NAMALWA (cell line): ENCODE measurements around the gene ARHGAP26.

Experiments used
- DNase-seq: peaks from one replicate; pipeline ENCODE4 v3.0.0-alpha.2; 2015; ENCODE audit warnings: low spot score

ARHGAP26 gene, protein sequence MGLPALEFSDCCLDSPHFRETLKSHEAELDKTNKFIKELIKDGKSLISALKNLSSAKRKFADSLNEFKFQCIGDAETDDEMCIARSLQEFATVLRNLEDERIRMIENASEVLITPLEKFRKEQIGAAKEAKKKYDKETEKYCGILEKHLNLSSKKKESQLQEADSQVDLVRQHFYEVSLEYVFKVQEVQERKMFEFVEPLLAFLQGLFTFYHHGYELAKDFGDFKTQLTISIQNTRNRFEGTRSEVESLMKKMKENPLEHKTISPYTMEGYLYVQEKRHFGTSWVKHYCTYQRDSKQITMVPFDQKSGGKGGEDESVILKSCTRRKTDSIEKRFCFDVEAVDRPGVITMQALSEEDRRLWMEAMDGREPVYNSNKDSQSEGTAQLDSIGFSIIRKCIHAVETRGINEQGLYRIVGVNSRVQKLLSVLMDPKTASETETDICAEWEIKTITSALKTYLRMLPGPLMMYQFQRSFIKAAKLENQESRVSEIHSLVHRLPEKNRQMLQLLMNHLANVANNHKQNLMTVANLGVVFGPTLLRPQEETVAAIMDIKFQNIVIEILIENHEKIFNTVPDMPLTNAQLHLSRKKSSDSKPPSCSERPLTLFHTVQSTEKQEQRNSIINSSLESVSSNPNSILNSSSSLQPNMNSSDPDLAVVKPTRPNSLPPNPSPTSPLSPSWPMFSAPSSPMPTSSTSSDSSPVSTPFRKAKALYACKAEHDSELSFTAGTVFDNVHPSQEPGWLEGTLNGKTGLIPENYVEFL

DNA sequence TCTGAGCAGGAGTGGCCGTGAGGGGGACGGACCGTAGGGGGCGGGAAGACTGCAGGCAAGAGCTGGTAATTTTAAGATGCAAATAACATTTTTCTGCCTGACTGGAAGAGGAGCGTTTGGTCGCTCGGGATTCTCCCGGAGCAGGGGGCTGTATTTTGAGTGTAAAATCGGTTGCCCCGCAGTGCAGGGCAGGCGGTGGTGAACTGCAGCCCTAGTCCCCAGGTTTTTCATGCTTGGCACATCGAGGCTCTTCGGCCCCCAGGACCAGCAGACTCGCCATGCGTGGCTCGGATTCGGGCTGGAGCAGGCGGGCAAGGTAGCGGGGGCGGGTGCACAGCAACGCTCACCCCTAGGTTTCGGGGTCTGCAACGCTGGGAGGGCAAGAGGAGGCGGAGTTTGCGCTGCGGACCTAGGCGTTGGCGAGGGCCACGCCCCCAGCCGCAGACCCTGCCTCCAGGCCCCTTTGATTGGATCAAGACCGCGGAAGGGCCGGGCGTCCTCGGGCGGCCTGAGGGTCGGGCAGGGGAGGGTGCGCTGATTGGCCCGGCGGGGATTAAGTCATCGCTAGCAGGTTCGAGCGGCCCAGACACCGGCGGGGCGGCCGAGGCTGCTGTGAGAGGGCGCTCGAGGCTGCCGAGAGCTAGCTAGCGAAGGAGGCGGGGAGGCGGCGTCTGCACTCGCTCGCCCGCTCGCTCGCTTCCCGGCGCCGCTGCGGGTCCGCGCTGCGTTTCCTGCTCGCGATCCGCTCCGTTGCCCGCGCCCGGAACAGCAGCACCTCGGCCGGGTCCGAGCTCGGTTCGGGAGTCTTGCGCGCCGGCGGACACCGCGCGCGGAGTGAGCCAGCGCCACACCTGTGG lies at the start of gene ARHGAP26:
Gene ARHGAP26 (plus strand): TSS at position 585 of the 857 bp plus-strand sequence. CDS start 385 bp downstream, outside the sequence.
- DNase-seq = peak; percentile 97

DNA sequence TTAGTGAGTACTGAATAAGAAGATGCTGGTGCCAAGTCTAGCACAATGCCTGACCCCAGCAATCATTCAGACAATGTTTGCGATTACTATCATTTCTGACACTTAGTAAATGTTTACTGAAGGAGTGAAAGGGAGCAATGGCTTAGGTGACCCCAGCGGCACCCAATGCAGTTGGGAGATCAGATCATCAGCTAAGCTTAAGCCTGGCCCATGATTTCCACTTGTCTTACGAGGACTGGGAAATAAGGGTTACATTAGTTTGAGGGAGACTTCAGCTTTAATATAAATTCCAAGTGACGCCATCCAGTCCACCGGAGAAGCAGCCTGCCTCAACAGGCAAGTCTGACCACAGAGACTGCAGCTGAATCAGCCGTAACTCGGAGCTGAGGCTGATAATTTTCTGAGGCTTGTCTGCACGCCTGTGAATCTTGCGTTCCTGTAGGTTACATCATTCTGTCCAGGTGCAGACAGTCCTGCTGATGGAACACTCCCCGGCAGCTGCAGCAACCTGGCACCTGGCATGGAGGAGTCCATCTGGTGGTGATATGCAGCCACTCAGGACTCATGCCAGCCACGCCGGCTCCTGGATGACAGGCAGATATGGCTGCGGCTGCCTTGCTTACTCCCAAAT lies 49.4 kb upstream of the ARHGAP26 start:
- DNase-seq = peak; percentile 26

DNA sequence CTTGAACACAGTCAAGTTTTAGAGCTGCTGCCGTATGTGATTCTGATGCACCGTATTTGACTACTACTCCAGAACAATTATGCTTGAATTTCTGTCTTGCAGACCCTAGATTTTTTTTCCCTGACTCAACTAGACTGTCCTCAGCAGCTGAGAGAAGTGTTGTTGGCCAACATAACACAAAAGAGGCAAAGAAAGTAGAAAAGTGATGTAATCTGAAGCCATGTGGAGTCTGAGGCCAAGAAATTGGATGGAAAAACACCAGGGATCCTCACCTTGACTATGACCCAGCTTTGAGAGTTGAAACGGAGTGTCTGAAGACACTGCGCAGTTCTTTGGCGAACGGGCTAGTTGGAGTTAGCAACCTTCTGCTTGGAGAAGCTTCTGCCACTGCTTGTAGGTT lies 48.0 kb upstream of the ARHGAP26 start:
- no peak for DNase-seq

DNA sequence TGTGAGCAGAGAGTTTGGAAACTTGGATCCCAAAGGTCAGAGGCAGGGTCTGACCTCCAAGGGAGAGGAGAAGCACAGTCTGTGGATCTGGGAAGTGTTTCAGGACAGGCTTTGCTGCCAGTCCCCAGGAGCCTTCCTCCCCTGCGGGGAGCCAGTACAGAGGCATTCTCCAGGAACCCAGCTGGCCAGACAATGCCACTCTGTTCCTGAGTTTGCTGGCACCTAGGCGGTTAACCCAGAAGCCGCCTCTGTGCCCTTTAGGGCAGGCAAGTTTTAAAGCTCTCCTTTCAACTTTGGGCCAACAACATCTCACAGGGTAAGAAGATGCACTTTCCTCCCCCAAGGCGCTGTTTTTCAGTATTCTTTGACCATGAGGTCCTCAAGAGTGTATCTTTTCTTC lies 47.3 kb upstream of the ARHGAP26 start:
- DNase-seq = no peak

DNA sequence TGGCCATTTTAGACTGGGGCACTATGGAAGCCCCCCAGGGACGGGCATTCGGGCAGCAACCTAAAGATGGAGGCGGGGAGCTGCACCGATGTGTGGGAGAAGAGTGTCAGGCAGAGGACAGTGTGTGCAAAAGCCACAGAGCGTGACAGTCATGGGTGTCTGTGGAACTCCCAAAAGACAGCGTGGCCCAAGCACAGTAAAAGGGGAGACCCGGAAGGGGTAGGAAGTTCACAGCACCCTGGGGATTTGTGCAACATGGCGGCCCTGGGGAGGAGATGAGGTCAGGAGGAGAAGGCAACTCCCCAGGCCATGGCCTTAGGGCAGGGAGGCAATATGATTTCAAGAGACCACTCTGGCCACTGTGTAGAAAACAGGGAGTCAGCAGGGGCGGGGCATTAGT lies 45.4 kb upstream of the ARHGAP26 start:
- no peak for DNase-seq

DNA sequence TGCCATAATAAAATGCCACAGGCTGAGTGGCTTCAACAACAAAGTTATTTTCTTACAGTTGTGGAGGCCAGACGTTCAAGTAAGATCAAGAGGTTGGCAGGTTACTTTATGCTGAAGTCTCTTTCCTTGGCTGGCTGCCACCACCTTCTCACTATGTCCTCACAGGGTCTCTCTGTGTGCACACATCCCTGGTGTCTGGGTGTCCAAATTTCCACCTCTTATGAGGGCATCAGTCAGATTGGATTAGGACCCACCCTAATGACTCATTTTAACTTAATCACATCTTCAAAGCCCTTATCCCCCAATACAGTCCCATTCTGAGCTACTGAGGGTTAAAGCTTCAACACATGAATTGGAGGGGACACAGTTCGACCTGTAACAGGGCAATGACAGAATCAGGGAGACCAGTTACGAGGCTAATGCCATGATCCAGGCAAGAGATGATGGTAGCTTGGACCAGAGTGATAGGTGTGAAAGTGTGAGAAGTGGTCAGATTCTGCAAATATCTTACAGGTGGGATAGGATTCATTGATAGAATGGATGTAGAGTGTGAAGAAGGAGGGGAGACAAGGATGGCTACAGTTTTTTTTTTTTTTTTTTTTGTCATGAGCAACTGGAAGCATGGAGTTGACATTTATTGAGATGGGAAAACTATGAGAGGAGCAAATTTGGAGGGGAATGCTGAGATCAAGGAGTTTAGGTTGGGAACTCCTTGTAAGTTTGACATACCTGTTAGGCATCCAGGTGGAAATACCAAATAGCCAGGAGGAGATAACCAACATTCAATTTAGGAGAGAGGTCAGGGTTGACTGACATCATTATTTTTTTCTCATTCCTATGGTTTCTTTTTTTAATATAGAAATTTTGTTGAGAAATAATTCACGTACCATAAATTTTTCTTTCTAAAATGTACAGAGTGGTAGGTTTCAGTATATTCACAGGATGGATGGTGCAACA lies 44.7 kb upstream of the ARHGAP26 start:
- DNase-seq = no peak

DNA sequence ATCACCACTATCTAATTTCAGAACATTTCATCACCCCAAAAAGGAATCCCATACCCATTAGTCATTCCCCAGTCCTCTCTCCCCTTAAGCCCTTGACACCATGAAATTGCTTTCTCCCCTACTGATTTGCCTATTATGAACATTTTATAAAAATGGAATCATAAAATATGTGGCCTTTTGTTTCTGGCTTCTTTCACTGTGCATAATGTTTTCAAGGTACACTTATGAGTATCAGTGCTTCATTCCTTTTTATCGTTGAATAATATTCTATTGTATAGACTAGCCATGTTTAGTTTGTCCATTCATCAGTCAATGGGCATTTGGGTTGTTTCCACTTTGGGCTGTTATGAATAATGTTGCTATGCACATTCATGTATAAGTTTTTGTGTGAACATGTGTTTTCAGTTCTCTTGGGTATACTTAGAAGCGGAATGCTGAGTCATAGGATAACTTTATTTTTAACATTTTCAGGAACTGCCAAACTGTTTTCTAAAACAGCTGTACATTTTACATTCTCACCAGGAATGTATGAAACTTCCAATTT lies 43.9 kb upstream of the ARHGAP26 start:
- DNase-seq = no peak

DNA sequence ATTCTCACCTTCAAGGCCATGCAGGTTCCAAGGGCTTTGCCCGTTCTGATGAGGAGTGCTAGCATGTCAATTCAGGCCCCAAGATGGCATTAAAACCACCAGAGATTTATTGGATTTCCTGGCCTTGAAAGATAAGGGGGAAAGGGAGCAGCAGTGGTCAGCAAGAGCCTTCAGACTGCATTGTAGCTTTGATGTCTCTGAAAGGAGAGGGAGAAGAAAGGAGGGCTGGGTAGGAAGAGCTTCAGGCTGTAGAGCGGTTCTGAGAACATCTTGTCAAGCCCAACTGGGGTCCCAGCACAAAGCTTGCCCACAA lies 42.5 kb upstream of the ARHGAP26 start:
- no peak for DNase-seq

DNA sequence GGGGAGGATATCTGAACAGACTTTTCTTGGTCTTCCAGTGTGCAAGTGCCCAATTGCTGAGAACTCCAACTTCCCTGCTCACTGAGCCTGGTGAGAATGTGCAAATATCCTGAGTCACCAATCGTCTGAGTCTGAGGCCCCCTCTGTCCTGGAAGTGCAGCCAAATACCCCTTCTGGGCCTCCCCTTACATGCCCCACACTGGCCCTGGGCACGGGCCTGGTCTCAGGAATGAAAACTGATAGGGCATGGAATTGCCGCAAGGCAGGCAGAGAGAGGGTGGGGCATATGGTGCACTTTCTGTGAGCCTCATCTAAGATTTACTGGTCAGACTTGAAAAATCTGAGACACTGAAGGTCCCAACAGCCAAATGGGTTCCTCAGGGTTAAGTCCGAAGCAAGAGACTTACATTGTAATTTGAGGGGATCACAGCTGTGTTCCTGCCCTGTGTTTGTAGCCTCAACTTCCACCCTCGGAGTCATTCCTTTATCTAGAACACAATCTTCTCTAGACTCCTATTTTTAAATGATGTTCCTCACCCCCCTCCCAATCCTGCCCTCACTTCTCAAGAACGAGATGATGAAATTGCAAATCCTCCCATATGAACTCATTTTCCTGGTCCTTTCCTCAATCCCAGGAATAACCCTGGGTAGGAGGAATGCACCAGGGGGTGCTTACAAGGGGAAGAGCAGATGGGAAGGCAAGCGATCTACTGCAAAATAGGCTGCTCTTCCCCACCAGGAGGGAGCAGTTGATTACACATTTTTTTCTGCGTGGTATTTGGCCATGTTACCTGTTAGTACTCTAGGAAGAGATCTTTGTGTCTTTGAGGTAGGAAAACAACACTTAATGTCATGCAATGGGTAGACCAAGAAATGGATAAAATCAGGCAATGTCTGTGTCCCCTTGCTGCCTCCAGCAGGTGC lies 34.6 kb upstream of the ARHGAP26 start:
- no peak for DNase-seq

DNA sequence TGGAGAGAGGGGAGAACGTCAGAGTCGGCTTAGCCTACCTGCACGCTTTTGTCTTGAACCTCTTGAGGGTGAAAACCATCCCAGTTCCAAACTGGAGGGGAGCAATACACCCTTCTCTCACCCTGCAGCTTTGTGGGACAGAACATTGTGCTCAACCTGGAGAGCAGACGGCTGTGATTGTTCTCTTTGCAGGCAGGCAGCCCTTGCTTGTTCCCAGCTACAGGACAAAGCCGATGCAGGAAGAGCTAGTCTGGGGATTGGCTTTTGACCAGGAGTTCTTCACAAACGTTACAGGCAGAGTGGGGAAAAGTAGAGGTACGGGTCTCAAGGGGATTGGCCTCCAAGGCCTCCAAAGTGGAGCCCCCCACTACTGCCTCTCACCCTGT lies 33.9 kb upstream of the ARHGAP26 start:
- DNase-seq = no peak

DNA sequence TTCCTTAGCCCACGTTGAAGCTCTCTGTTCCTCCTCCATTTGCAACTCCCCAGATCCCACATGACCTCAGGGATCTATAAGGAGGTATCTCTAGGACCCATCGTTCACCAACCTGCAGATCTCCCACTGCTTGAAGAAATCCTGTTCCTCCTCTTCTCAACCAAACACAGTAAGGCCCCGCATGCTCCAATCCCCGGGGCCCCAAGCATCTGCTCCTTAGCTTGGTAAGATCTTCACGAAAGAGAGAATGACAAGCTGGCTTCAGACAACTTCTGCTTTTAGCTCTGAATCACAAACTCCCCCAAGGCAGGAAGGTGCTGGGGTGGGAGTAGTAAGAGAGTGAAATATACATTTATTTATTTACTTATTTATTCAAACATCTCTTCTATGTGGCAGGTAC lies 33.0 kb upstream of the ARHGAP26 start:
- DNase-seq = peak; percentile 20

DNA sequence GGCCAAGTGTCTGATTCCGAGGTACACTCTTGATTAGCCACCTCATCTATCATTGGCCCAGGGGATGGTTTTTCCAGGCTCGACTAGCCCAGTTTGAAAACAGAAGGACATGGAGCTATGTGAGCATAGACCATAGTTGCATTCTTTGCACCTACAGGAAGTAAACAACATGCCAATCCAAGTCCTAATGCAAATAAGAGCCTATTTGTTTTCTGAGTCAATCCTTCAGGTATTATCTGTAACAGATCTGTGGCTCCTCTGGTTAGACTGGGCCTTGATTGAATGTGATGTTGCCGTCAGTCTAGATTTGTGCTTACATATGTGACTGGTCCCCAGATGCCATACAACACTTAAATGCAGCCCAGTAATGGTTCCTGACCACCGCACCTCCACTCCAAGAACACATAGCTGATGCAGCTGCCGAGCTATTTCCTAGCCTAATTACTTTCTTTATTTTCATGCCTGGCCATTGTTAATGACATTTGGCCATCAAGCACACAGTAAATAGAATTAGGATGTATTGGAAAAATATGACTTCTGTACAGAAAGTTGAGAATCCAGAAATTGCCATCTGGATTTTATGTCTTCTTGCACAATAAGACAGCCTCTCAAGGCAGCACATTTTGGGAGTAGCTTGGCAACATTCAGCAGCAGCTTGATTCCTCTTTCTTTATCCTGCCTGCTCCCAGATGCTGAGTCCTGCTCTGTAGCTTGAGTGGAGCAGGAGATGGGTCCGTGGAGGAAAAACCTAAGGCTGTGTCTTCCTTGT lies 29.5 kb upstream of the ARHGAP26 start:
- DNase-seq = no peak

DNA sequence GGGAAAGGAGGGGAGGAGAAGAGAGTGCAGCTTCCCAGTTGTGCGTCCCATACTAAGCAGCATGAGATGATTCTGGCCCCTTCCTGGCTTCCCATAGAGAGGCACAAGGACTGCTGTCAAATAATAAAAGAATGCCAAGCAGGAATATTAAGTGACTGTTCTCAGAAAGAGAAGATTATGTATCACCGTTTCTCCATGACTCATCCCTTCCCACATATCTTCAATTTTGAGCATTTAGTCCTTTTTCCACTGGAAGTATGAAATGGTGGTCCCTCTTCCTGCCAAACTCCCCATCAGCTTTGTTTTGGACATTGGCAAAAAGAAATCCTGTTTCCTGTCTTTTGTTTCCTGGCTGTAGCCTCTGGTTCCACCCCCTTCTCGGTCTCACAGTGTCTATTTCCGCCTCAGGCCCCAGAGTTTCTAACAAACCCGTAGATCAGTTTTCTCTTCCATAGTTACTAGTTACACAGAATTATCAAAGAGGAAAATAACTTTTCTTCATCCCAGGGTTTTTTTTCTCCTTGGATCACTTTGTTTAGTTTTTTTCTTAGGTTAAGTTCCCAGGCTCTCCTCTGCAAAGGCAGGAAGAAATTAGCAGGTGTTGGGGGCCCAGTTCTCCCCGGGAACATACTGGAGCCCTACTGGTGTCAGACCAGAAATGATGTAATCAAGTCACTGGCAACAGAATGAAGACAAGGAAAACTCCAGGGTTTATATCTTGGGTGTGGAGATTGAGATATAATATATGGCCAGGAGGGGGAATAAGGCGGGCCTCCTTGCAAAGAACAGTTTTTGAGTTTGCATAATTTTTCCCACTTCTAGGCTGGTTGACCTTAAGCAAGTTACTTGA lies 26.4 kb upstream of the ARHGAP26 start:
- DNase-seq = no peak

DNA sequence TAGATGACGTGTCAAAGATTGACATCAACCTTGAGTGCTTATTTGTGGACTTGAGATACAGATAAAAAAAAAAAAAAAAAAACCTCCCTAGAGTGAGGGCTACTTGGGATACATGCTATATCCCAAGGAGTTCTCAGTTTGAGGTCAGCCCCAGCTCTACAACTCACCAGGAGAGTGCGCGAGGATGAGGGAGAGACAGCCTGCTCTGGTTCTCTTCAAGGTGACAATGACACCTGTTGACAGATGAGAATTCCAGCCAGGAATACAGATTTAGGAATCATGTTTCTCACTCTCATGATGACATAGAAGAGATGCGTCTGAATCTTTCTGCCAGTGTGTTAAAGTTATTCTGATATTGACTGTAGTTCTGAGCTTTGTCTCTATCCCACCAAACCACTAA lies 24.9 kb upstream of the ARHGAP26 start:
- no peak for DNase-seq

DNA sequence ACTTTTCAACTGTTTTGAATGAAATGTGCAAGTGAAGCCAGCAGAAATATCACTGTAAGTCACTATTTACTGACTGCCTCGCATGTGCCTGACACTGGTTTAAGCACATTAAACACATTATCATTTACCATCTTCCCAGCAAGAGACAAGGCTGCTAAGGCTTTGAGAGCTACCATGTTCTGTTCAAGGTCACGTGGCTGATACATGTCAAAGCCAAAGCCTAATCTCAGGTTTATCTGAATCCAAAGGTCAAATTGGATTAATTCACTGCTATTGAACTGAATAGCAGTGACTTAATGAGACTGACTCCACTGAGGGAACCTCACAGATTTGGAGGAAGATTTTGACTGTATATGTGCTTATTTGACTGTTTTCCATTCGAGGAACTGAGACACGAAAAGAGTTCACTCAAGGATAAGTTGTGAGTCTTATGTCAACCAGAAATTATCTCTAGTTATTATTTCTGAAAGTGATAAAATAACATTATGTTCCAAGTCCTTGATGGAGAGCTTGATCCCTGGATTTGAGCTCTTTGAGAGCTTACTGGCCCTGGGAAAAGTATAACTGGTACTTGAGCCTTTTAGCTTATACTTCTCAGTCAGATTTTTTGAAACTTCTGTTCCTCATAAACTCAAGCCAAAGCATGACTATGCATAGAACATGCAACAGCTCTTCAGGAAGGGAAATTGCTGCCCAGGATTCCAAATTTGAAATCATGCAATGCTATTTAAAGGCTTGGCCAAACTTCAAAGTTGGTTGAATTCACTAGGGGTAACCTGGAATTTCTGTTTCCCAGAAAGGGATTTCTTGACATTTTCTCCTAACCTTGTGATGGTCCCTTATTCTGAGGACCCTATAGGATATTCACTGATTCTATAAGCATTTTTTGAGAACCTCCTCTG lies 23.4 kb upstream of the ARHGAP26 start:
- no peak for DNase-seq

DNA sequence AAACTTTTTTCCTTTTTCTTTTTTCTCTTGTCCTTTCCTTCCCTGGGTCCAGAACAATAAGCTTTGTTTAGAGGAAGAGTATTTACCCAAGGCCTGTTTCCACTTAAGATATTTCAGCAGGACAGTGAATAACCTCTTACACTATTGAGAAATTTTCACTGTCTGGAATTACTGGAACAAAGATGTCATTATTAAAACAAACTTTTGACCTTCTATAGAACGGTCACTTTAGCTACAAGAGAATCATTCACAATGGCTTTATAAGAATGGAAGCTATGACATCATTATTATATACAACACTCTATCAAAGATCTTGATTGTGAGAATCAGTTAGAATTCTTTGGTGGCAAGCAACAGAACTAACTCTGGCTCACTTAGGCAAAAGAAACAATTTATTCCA lies 22.0 kb upstream of the ARHGAP26 start:
- no peak for DNase-seq
